ENCODE data around the gene PHYH.

GRCh38 chr10:13299437-13300287 is at the start of gene PHYH:
- TF ChIP-seq CTCF (IDR thresholded peaks at IDR 0.05; ENCODE audit: low read depth, low read length) (no peak), EZH2phosphoT487 (IDR thresholded peaks at IDR 0.05; ENCODE audit: low read depth) (no peak)
